Fibroblast of skin of scalp (primary cell): ENCODE results near the gene PDE6B.
"Not testable (repeated sequence)": the region's sequence is repeated elsewhere in the genome, so short reads cannot be mapped to it uniquely, and the experiment has no call there.

Source experiments
- DNase-seq: peaks from one replicate; pipeline ENCODE4 v3.0.0-alpha.2; 2013

The PDE6B gene

GRCh38 chr4:657338-657833 lies 32.0 kb downstream of the PDE6B start:
- no peak for DNase-seq

- DNase-seq, result no peak
Observed at GRCh38 chr4:657834-658667, 32.7 kb downstream of the PDE6B start.

- no peak for DNase-seq
Observed at GRCh38 chr4:658681-659667, 33.6 kb downstream of the PDE6B start.

GRCh38 chr4:659851-660250 lies 34.5 kb downstream of the PDE6B start:
- DNase-seq, result no peak

GRCh38 chr4:660401-660800 lies 35.0 kb downstream of the PDE6B start:
- DNase-seq, result no peak

- no peak for DNase-seq
Observed at GRCh38 chr4:661231-661630, 35.9 kb downstream of the PDE6B start.

- DNase-seq, result no peak
Observed at GRCh38 chr4:661881-662761, 36.7 kb downstream of the PDE6B start.

- no peak for DNase-seq
Observed at GRCh38 chr4:663046-663437, 37.7 kb downstream of the PDE6B start.

GRCh38 chr4:663438-664428 lies 38.4 kb downstream of the PDE6B start:
- no peak for DNase-seq

- DNase-seq, result no peak
Observed at GRCh38 chr4:664713-665231, 39.4 kb downstream of the PDE6B start.

GRCh38 chr4:665381-665750 lies 40.0 kb downstream of the PDE6B start:
- DNase-seq, result no peak

GRCh38 chr4:665751-666435 lies 40.5 kb downstream of the PDE6B start:
- DNase-seq, result no peak

- no peak for DNase-seq
Observed at GRCh38 chr4:666436-666810, 41.0 kb downstream of the PDE6B start.

- no peak for DNase-seq
Observed at GRCh38 chr4:666822-667544, 41.6 kb downstream of the PDE6B start.

- DNase-seq, result no peak
Observed at GRCh38 chr4:667545-667925, 42.2 kb downstream of the PDE6B start.

GRCh38 chr4:668219-668618 lies 42.8 kb downstream of the PDE6B start:
- not testable (repeated sequence) for DNase-seq

GRCh38 chr4:669806-670559 lies 44.6 kb downstream of the PDE6B start:
- not testable (repeated sequence) for DNase-seq

GRCh38 chr4:671769-672168 lies 46.4 kb downstream of the PDE6B start:
- no peak for DNase-seq
